ENCODE measurements around the gene HOOK1. TPM values are rescaled to one million over a fixed set of nuclear protein-coding genes. Genes with fewer than 3 reads are reported as not detected.

HOOK1 gene
- total and polyA plus RNA-seq, 4 donors: 6.5 to 14.9 (median 10.4) TPM

GRCh38 chr1:59879574-59879973 is 64.8 kb downstream of the HOOK1 start:
- Histone ChIP-seq H3K36me3 (ENCODE audit: control insufficient read depth, insufficient read depth, low read length) (no peaks in the 10 kb centered on the region), H3K4me3 (ENCODE audit: low read depth, low read length) (no peak overlapping the region), H3K27me3 (ENCODE audit: control insufficient read depth, insufficient read depth, low read length) (no peaks in the 10 kb centered on the region), H3K27ac (ENCODE audit: low read depth, low read length) (no peak overlapping the region), H3K9me3 (ENCODE audit: control insufficient read depth, insufficient read depth, low read length) (peaks cover 3% of the 10 kb centered on the region), H3K4me1 (ENCODE audit: control insufficient read depth, insufficient read depth, low read length) (no peaks in the 10 kb centered on the region)
- peak; percentile 26 to 86 (median 48) for DNase-seq (ENCODE audit: low read depth in 4 of 6, low spot score in 6 of 6)
- no CpG with 5 or more reads among the region's 5 CpGs for WGBS (ENCODE audit: insufficient coverage)

- DNase-seq (ENCODE audit: low read depth in 4 of 6, low spot score in 6 of 6): no peak
- no peaks in the 10 kb centered on the region for H3K4me1 ChIP-seq (ENCODE audit: control insufficient read depth, insufficient read depth, low read length)
- H3K27ac ChIP-seq (ENCODE audit: low read depth, low read length): no peak overlapping the region
- H3K4me3 ChIP-seq (ENCODE audit: low read depth, low read length): no peak overlapping the region
- H3K27me3 ChIP-seq (ENCODE audit: control insufficient read depth, insufficient read depth, low read length): no peaks in the 10 kb centered on the region
- peaks cover 3% of the 10 kb centered on the region for H3K9me3 ChIP-seq (ENCODE audit: control insufficient read depth, insufficient read depth, low read length)
- no peaks in the 10 kb centered on the region for H3K36me3 ChIP-seq (ENCODE audit: control insufficient read depth, insufficient read depth, low read length)
- 67% methylated on average over 1 of the region's 3 CpGs for WGBS (ENCODE audit: insufficient coverage)
Observed at GRCh38 chr1:59879996-59880505, 65.3 kb downstream of the HOOK1 start.

- no peak overlapping the region for H3K4me3 ChIP-seq (ENCODE audit: low read depth, low read length)
- H3K9me3 ChIP-seq (ENCODE audit: control insufficient read depth, insufficient read depth, low read length): peaks cover 3% of the 10 kb centered on the region
- no peaks in the 10 kb centered on the region for H3K36me3 ChIP-seq (ENCODE audit: control insufficient read depth, insufficient read depth, low read length)
- no peak overlapping the region for H3K27ac ChIP-seq (ENCODE audit: low read depth, low read length)
- WGBS (ENCODE audit: insufficient coverage): 53% methylated on average over 1 of the region's 2 CpGs
- H3K4me1 ChIP-seq (ENCODE audit: control insufficient read depth, insufficient read depth, low read length): no peaks in the 10 kb centered on the region
- peak in 1 of 6 donors; percentile 36 for DNase-seq (ENCODE audit: low read depth in 4 of 6, low spot score in 6 of 6)
- H3K27me3 ChIP-seq (ENCODE audit: control insufficient read depth, insufficient read depth, low read length): no peaks in the 10 kb centered on the region
Observed at GRCh38 chr1:59880735-59881134, 66.0 kb downstream of the HOOK1 start.

GRCh38 chr1:59885160-59885832 is 70.5 kb downstream of the HOOK1 start:
- no peak overlapping the region for H3K27ac ChIP-seq (ENCODE audit: low read depth, low read length)
- WGBS (ENCODE audit: insufficient coverage): 67% methylated on average over 1 of the region's 3 CpGs
- H3K4me3 ChIP-seq (ENCODE audit: low read depth, low read length): no peak overlapping the region
- no peaks in the 10 kb centered on the region for H3K27me3 ChIP-seq (ENCODE audit: control insufficient read depth, insufficient read depth, low read length)
- DNase-seq (ENCODE audit: low read depth in 4 of 6, low spot score in 6 of 6): no peak
- H3K9me3 ChIP-seq (ENCODE audit: control insufficient read depth, insufficient read depth, low read length): peaks cover 1% of the 10 kb centered on the region
- H3K36me3 ChIP-seq (ENCODE audit: control insufficient read depth, insufficient read depth, low read length): no peaks in the 10 kb centered on the region
- no peaks in the 10 kb centered on the region for H3K4me1 ChIP-seq (ENCODE audit: control insufficient read depth, insufficient read depth, low read length)

GRCh38 chr1:59892841-59893811 is 78.4 kb downstream of the HOOK1 start:
- 79% methylated on average over 2 of the region's 7 CpGs for WGBS (ENCODE audit: insufficient coverage)
- no peak for DNase-seq (ENCODE audit: low read depth in 4 of 6, low spot score in 6 of 6)
- Histone ChIP-seq H3K27me3 (ENCODE audit: control insufficient read depth, insufficient read depth, low read length) (no peaks in the 10 kb centered on the region), H3K4me3 (ENCODE audit: low read depth, low read length) (no peak overlapping the region), H3K27ac (ENCODE audit: low read depth, low read length) (no peak overlapping the region), H3K36me3 (ENCODE audit: control insufficient read depth, insufficient read depth, low read length) (no peaks in the 10 kb centered on the region), H3K9me3 (ENCODE audit: control insufficient read depth, insufficient read depth, low read length) (peaks cover 1% of the 10 kb centered on the region), H3K4me1 (ENCODE audit: control insufficient read depth, insufficient read depth, low read length) (no peaks in the 10 kb centered on the region)

- Histone ChIP-seq H3K4me1 (ENCODE audit: control insufficient read depth, insufficient read depth, low read length) (no peaks in the 10 kb centered on the region), H3K27me3 (ENCODE audit: control insufficient read depth, insufficient read depth, low read length) (no peaks in the 10 kb centered on the region), H3K4me3 (ENCODE audit: low read depth, low read length) (no peak overlapping the region), H3K27ac (ENCODE audit: low read depth, low read length) (no peak overlapping the region), H3K9me3 (ENCODE audit: control insufficient read depth, insufficient read depth, low read length) (no peaks in the 10 kb centered on the region), H3K36me3 (ENCODE audit: control insufficient read depth, insufficient read depth, low read length) (no peaks in the 10 kb centered on the region)
- DNase-seq (ENCODE audit: low read depth in 4 of 6, low spot score in 6 of 6): no peak
- 100% methylated on average over 1 of the region's 2 CpGs for WGBS (ENCODE audit: insufficient coverage)
Observed at GRCh38 chr1:59897165-59897564, 82.4 kb downstream of the HOOK1 start.

- WGBS (ENCODE audit: insufficient coverage): no CpG with 5 or more reads among the region's 3 CpGs
- H3K36me3 ChIP-seq (ENCODE audit: control insufficient read depth, insufficient read depth, low read length): no peaks in the 10 kb centered on the region
- no peak overlapping the region for H3K4me3 ChIP-seq (ENCODE audit: low read depth, low read length)
- no peak for DNase-seq (ENCODE audit: low read depth in 4 of 6, low spot score in 6 of 6)
- H3K4me1 ChIP-seq (ENCODE audit: control insufficient read depth, insufficient read depth, low read length): no peaks in the 10 kb centered on the region
- no peaks in the 10 kb centered on the region for H3K9me3 ChIP-seq (ENCODE audit: control insufficient read depth, insufficient read depth, low read length)
- no peaks in the 10 kb centered on the region for H3K27me3 ChIP-seq (ENCODE audit: control insufficient read depth, insufficient read depth, low read length)
- no peak overlapping the region for H3K27ac ChIP-seq (ENCODE audit: low read depth, low read length)
Observed at GRCh38 chr1:59898927-59899326, 84.2 kb downstream of the HOOK1 start.

- Histone ChIP-seq H3K9me3 (ENCODE audit: control insufficient read depth, insufficient read depth, low read length) (no peaks in the 10 kb centered on the region), H3K36me3 (ENCODE audit: control insufficient read depth, insufficient read depth, low read length) (no peaks in the 10 kb centered on the region), H3K27ac (ENCODE audit: low read depth, low read length) (no peak overlapping the region), H3K4me3 (ENCODE audit: low read depth, low read length) (no peak overlapping the region), H3K4me1 (ENCODE audit: control insufficient read depth, insufficient read depth, low read length) (no peaks in the 10 kb centered on the region), H3K27me3 (ENCODE audit: control insufficient read depth, insufficient read depth, low read length) (no peaks in the 10 kb centered on the region)
- WGBS (ENCODE audit: insufficient coverage): 93% methylated on average over 2 of the region's 2 CpGs
- DNase-seq (ENCODE audit: low read depth in 4 of 6, low spot score in 6 of 6): no peak
Observed at GRCh38 chr1:59900640-59901039, 85.9 kb downstream of the HOOK1 start.

- no peaks in the 10 kb centered on the region for H3K4me1 ChIP-seq (ENCODE audit: control insufficient read depth, insufficient read depth, low read length)
- H3K27ac ChIP-seq (ENCODE audit: low read depth, low read length): no peak overlapping the region
- no peaks in the 10 kb centered on the region for H3K27me3 ChIP-seq (ENCODE audit: control insufficient read depth, insufficient read depth, low read length)
- no peaks in the 10 kb centered on the region for H3K36me3 ChIP-seq (ENCODE audit: control insufficient read depth, insufficient read depth, low read length)
- WGBS (ENCODE audit: insufficient coverage): no CpG with 5 or more reads among the region's 1 CpG
- no peak for DNase-seq (ENCODE audit: low read depth in 4 of 6, low spot score in 6 of 6)
- H3K4me3 ChIP-seq (ENCODE audit: low read depth, low read length): no peak overlapping the region
- H3K9me3 ChIP-seq (ENCODE audit: control insufficient read depth, insufficient read depth, low read length): no peaks in the 10 kb centered on the region
Observed at GRCh38 chr1:59901770-59902388, 87.1 kb downstream of the HOOK1 start.

Measured in spinal cord (tissue), 10 donors.